Stimulated activated naive CD4-positive, alpha-beta T cell treated with Interleukin-2 at 50 U/mL for 16 hours (primary cell): ENCODE data around the gene GAN.

Experiments used
- DNase-seq: peaks from one replicate; lab custom pipeline; 2025; lab: John Stamatoyannopoulos, UW

The GAN gene

GRCh38 chr16:81431554-81432353, 117.0 kb downstream of the GAN start:
- DNase-seq: no peak

GRCh38 chr16:81432937-81433557, 118.3 kb downstream of the GAN start:
- DNase-seq: no peak

- DNase-seq: no peak
Measured at GRCh38 chr16:81435103-81435502, 120.3 kb downstream of the GAN start.

GRCh38 chr16:81435567-81435966, 120.8 kb downstream of the GAN start:
- no peak for DNase-seq

GRCh38 chr16:81436386-81436785, 121.6 kb downstream of the GAN start:
- DNase-seq: no peak

- DNase-seq: no peak
Measured at GRCh38 chr16:81437865-81438264, 123.1 kb downstream of the GAN start.
